NCI-H526 (cell line): ENCODE data around the gene ZC3H18.

Experiments
- DNase-seq, 2 experiments: peaks; one replicate each; lab custom pipeline; 2025; lab: John Stamatoyannopoulos, UW

The ZC3H18 gene

DNA sequence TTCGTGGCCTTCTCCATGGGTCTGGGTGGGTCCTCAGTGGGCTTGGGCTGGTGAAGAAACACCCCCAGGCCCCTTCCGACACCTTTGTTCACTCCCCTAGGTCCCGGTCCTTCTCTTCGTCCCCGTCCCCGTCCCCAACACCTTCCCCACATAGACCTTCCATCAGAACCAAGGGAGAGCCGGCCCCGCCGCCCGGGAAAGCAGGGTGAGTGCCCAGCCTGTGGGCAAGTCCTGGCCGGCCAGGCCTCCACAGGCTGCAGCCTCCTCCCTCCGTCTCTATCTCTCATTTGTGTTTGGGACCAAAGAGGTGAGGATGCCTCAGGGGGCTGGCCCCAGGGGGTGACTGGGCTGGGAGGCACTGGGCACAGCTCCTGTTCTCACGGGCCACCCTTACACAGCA, 53.7 kb downstream of the ZC3H18 start:
- no peak for DNase-seq

DNA sequence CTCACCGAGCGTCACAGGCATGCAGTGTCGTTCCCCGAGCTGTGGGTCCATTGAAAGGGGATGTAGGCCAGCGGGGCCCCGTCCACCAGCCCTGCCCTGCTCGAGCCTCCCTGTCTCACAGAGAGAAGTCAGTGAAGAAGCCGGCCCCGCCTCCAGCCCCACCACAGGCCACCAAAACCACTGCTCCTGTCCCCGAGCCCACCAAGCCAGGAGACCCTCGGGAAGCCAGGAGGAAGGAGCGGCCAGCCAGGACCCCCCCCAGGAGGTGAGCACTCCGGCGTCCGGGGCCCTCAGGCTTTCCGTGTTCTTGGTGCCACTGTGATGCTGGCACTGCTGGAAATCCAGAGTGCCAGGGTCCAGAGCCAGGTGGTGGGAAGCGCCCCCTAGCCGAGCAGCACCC, 54.3 kb downstream of the ZC3H18 start:
- no peak for DNase-seq

GRCh38 chr16:88624977-88625576, 54.9 kb downstream of the ZC3H18 start:
- no peak for DNase-seq

DNA sequence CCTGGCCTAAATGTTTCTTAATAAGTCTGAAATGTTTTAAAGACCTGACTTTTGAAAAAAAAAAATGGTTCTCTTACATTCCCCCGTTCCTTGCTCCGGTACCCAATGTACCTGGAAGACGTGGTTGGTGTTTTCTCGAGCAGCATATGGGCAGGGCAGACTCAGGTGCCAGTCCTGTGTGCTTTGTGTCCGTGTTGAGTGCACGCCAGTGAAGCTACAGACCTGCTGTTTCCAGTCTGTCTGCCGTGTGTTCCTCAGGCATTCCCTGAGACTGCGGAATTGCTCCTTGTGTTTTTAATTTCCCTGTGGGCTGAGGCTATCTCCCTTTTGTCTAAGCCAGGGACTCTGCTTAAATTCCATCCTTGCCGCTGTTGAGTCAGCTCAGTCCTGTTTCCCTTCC, 56.4 kb downstream of the ZC3H18 start:
- DNase-seq: no peak

GRCh38 chr16:88627531-88628411, 57.6 kb downstream of the ZC3H18 start:
- no peak for DNase-seq

DNA sequence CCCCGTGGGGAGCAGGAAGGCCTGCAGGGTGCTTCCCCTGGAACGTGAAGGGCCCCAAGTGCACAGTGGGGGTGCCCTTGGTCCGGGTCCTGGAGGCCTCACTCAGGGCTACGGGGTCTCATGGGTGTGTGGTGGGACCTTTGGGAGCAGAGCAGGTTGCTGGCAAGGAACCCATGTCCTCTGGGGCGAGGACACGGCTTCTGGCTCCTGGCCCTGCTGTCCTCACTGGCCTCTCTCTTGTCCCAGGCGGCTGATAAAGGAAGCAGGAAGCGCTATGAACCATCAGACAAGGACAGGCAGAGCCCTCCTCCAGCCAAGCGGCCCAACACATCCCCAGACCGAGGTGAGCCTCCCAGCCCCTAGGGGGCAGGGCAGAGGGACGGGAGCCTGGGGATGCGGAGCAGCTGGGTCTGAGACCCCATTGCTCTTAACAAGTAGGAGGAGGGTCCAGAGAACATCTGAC, 58.3 kb downstream of the ZC3H18 start:
- DNase-seq: peak in 1 of 2 experiments; percentile 26

- DNase-seq: no peak
Measured at GRCh38 chr16:88629835-88630234, 59.6 kb downstream of the ZC3H18 start.

- DNase-seq: no peak
Measured at GRCh38 chr16:88630433-88630832, 60.2 kb downstream of the ZC3H18 start.

DNA sequence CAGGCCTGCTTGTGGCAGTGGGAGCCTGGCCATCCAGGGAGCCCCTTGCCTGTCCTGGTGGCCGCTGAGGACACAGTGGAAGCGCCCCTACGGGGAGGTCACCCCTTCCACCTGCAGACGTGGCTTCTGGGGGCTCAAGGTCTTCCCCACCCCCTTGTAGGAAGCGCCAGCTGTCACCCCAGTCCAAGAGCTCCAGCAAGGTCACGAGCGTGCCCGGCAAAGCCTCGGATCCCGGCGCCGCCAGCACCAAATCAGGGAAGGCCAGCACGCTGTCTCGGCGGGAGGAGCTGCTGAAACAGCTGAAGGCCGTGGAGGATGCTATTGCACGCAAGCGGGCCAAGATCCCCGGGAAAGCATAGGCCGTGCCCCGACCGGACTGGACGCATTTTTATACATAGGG, 60.7 kb downstream of the ZC3H18 start:
- no peak for DNase-seq

DNA sequence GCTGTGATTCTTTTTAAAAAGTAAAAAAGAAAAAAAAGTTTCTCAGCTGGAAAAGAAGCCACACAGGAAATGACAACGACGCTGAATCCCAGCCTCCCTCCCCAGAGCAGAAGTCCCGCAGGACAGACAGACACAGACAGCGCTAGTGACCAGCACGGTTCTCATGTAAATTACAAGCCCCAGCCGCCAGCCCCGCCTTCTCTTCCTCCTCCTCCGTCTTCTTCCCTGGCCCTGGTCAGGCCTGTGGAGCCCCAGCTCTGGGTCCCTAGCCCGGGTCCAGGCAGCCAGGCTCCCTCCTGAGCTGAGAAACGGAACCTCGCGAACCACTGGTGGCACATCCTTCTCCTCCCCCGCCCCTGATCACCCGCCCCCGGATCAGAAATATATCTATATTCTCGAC, 61.2 kb downstream of the ZC3H18 start:
- DNase-seq: no peak

DNA sequence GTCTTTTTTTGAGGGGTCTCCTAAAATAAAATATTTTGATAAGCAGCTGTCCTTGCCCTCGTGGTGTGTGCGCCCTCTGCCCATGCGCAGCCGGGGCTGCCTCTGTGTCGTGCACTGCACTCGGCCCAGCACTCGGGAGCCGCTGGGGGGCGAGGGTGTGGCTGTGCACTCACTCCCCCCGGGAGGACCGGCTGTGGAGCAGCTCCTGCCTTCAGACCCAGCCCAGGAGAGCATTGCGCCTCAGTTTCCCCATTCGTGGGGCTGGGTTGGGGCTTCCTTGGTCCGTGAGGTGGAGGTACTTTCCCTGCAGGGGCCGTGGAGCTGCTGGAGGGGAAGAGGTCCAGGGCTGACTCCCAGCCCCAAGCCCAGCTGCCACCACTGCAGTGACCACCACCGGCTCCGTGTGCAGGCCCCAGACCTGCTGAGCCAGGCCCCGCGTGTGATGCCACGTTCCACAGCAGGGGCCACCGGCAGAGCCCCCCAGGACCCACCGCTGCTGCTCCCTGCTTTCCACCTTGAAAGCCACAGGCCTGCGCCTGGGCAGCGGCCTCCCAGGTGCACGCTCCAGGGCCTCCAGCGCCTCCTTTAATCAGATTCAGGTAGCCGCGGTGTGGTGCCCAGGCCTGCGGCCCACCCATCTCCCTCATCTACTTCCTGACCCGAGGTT, 61.9 kb downstream of the ZC3H18 start:
- DNase-seq: no peak

DNA sequence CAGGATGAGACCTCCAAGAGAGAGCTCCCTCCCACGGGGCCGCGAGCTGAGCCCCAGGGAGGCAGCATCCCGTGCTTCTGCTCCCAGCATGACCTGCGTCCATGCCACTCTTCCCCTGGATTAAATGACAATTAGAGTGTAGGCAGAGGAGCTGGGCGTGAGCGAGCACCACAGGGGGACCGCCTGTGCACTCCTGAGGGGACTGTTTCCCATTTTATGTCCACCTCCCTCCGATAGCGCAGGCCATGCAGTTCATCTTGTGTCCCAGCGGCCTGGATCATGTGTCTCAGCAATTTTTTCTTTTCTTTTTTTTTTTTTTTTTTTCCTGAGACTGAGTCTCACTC, 62.4 kb downstream of the ZC3H18 start:
- DNase-seq: no peak

DNA sequence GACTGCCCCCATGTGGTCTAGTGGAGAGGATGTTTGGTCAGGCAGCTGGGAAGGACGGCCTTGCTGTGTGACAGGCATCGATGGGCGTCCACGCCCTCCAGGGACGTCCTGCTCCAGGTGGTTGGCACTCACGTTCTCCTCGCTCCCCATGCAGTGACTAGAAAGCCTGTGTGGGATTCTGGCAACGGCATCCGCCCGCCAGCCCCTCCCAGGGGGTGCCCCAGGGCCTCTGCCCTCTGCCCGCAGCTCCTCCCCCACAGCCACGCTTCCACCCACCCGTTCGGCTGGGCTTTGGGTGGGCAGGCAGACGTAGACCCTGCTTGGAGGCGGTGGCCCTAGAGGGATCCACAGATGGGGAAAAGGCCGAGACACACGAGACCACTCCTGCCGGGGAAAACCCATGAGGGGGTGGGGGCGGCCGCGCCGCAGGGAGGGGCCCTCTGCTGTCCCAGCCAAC, 63.5 kb downstream of the ZC3H18 start:
- peak in 1 of 2 experiments; percentile 43 for DNase-seq

DNA sequence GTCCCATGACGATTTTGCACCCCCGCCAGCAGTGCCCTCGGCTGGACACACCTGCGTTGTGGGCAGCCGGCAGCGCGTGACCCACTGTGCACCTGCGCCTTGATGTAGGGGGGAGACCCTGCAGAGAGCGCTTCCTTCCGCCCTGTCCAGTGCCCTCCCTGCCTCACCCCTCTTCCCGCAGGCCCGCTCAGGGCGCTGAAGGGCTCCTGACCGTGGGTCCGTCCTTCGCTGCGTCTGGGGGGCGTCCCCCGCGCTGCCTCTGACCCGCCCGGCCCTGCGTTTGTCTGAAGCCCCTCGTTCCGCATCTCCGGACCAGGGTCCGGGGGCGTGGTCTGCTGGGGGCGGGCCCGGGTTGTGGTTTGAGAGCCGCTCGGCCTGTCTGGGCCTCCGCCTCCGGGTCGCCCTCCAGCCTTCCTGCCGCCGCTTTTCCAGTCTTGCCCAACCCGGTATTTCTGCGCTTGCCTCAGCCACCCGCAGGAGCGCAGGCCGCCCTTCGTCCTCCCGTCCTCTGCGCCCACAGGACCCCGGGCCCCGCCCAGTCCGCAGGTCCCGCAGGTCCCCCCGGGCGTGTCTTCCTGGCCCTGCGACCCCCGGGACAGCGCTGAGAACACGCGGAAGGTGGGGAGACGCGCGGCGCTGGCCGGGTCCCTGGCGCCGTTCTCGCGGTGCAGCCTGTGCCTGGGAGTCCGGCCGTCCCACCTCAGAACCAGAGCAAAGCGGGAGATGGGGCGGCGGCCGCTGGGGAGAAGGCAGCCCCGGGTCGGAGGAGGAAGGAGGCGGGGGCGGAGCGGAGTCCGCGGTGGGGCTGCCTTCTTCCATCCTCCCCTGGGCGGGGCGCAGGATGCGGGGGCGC, 64.2 kb downstream of the ZC3H18 start:
- DNase-seq: no peak

- no peak for DNase-seq
Measured at GRCh38 chr16:88634994-88635670, 64.9 kb downstream of the ZC3H18 start.

DNA sequence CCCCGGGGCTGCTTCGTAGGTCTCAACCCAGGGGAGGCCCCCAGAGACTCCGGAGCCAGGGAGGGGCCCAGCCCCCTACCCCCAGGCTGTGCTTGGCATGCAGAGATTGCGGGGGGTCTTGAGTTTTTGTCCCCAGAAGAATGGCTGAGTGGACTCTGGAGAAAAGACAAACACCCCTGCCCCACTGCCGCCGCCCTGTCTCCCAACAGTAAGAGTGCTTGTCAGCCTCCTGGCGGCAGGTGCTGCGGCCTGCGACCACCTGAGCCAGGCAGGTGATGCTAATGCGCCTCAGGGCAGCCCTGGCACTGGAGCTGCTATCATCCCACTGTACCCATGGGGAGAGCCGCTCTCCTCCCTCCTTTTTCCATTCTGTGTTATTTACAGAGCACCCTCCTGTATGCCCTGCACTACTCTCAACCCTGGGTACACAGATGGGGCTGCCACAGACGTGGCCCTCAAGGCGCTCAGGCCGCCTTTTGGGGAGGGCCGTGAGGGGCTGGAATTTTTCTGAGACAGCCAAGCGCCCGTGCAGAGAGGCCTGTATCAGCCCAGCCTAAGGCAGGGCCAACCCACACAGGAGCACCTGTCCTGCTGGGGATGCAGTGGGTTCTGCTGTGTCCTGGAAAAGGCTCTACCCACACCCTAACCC, 65.6 kb downstream of the ZC3H18 start:
- no peak for DNase-seq

DNA sequence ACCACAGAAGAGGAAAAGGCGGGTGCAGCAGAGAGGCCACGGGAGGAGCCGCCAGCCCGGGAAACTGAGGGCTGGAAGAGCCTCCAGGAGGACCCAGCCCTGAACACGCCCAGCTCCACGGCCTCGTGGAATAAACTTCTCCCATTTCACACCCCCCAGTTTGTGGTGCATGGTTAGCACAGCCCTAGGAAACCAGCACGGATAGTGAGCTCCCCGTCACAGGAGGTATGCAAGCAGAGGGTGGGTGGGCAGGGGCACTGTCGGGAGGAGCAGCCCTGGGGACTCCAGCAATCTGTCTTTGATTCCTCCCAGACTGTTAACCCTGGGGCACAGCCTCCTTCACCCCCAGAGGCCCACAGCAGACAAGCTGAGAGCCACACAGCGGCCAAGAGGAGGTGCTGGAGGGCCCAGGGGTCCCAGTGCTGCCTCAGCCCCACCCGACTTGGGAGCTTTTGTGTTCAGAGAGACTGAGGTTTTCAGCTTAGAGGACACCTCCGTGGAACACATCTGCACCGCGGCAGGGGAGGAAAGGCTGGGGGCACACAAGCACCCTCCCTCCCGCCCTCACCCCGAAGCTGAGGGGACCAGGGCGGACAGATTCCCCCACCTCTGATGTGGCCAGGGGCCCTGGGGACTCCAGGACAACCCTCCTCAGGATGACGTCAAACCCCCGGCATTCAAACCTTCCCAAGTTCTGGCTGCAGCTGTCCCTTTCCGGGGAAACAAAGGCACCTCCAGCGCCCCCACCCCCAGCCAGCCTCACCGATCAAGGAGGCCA, 66.5 kb downstream of the ZC3H18 start:
- no peak for DNase-seq

DNA sequence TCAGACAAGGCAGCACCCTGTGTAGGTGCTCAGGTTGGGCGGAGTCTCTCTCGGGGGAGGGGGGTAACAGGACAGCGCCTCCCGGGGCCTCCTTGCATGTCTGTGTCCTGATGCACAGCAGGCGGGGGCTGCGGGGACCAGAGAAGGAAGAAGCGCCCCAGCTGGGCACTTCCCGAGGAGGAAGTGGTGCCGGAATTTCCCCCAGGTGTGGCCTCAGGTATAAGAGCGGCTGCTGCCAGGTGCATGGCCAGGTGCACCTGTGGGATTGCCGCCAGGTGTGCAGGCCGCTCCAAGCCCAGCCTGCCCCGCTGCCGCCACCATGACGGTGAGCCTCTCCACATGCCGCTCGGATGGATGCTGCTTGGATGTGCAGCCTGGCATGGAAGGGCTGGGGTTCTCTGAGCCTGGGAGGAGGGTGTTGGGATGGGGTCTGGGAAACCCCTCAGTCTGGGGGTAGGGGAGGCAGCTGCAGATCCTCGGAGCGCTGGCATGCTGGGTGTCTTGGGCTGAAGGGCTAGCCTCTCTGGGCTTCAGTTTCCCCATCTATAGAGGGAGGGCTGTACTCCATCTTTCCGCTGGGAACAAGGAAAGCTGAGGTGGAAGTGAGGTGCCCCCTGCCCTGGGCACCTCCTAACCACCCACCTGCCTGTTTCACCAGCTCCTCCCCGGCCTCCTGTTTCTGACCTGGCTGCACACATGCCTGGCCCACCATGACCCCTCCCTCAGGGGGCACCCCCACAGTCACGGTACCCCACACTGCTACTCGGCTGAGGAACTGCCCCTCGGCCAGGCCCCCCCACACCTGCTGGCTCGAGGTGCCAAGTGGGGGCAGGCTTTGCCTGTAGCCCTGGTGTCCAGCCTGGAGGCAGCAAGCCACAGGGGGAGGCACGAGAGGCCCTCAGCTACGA, 68.4 kb downstream of the ZC3H18 start, which contains the start of gene IL17C:
IL17C (plus strand) TSS at position 250 of the 908 bp plus-strand sequence; CDS start at position 320, 70 bp downstream.
- DNase-seq: peak; percentile 26 to 80
